ENCODE measurements around the gene LENG1.
"Not testable (repeated sequence)": the region's sequence is repeated elsewhere in the genome, so short reads cannot be mapped to it uniquely, and the experiment has no call there.

LENG1 gene

GRCh38 chr19:54159352-54160181 is at the start of gene LENG1:
Gene LENG1, minus strand, starts transcription at chr19:54159721. Its CDS starts 26 bp downstream, at chr19:54159695.
- peak; percentile 99 for DNase-seq (ENCODE audit: low read depth)

GRCh38 chr19:54208784-54209057 is 49.2 kb upstream of the LENG1 start:
- no peak for DNase-seq (ENCODE audit: low read depth)

- no peak for DNase-seq (ENCODE audit: low read depth)
Measured at GRCh38 chr19:54207983-54208783, 48.7 kb upstream of the LENG1 start.

GRCh38 chr19:54207676-54207982 is 48.1 kb upstream of the LENG1 start:
- no peak for DNase-seq (ENCODE audit: low read depth)

- DNase-seq (ENCODE audit: low read depth) = not testable (repeated sequence)
Measured at GRCh38 chr19:54207193-54207592, 47.7 kb upstream of the LENG1 start.

- DNase-seq (ENCODE audit: low read depth) = no peak
Measured at GRCh38 chr19:54206831-54207177, 47.3 kb upstream of the LENG1 start.

GRCh38 chr19:54206030-54206830 is 46.7 kb upstream of the LENG1 start:
- DNase-seq (ENCODE audit: low read depth) = no peak

GRCh38 chr19:54204767-54205468 is 45.4 kb upstream of the LENG1 start:
- no peak for DNase-seq (ENCODE audit: low read depth)

- DNase-seq (ENCODE audit: low read depth) = no peak
Measured at GRCh38 chr19:54203151-54203611, 43.7 kb upstream of the LENG1 start.

GRCh38 chr19:54201980-54202379 is 42.5 kb upstream of the LENG1 start:
- no peak for DNase-seq (ENCODE audit: low read depth)

- no peak for DNase-seq (ENCODE audit: low read depth)
Measured at GRCh38 chr19:54201172-54201701, 41.7 kb upstream of the LENG1 start.

- DNase-seq (ENCODE audit: low read depth) = no peak
Measured at GRCh38 chr19:54199401-54199800, 39.9 kb upstream of the LENG1 start.

GRCh38 chr19:54197121-54197520 is 37.6 kb upstream of the LENG1 start:
- DNase-seq (ENCODE audit: low read depth) = no peak

GRCh38 chr19:54196536-54196935 is 37.0 kb upstream of the LENG1 start:
- no peak for DNase-seq (ENCODE audit: low read depth)

- not testable (repeated sequence) for DNase-seq (ENCODE audit: low read depth)
Measured at GRCh38 chr19:54194463-54194862, 34.9 kb upstream of the LENG1 start.

- no peak for DNase-seq (ENCODE audit: low read depth)
Measured at GRCh38 chr19:54193011-54193410, 33.5 kb upstream of the LENG1 start.

- no peak for DNase-seq (ENCODE audit: low read depth)
Measured at GRCh38 chr19:54191811-54192453, 32.4 kb upstream of the LENG1 start.

- peak; percentile 63 for DNase-seq (ENCODE audit: low read depth)
Measured at GRCh38 chr19:54191011-54191810, 31.7 kb upstream of the LENG1 start, which contains the start of gene TSEN34. Gene TSEN34, plus strand, starts transcription at chr19:54191308. Its CDS starts 57 bp downstream, at chr19:54191365.

- peak; percentile 99 for DNase-seq (ENCODE audit: low read depth)
Measured at GRCh38 chr19:54190503-54191010, 31.0 kb upstream of the LENG1 start.

Measured in HS-5 (cell line).